Large intestine (tissue), 3 donors: ENCODE results near the gene DOK7. TPM values are rescaled to one million over a fixed set of nuclear protein-coding genes. Genes with fewer than 3 reads are reported as not detected.

ENCODE experiments used
- DNase-seq, 2 donors: peaks; one replicate each; pipeline versions ENCODE4 v3.0.0 to v3.0.0-alpha.2; 2013
- H3K27ac ChIP-seq: one replicate; pipeline ENCODE4 v1.5.1; 2013; ENCODE audit warnings: low read length
- H3K27me3 ChIP-seq: 2 replicates; pipeline ENCODE4 v1.6.1; 2013; ENCODE audit warnings: low read length; ENCODE audit not compliant: control insufficient read depth, insufficient read depth
- H3K36me3 ChIP-seq: 2 replicates; pipeline ENCODE4 v1.6.1; 2013; ENCODE audit warnings: low read length; ENCODE audit not compliant: control insufficient read depth, insufficient read depth
- H3K4me1 ChIP-seq: one replicate; pipeline ENCODE4 v1.6.1; 2013; ENCODE audit warnings: low read length; ENCODE audit not compliant: control insufficient read depth, insufficient read depth
- H3K4me3 ChIP-seq: one replicate; pipeline ENCODE4 v1.5.1; 2013; ENCODE audit warnings: low read length
- H3K9me3 ChIP-seq: one replicate; pipeline ENCODE4 v1.6.1; 2013; ENCODE audit warnings: mild to moderate bottlenecking, low read depth, low read length, moderate library complexity; ENCODE audit not compliant: control insufficient read depth
- WGBS: methylation state at CpG from one replicate; pipeline ENCODE4 v1.1.5; 2013; ENCODE audit warnings: low lambda C conversion rate; ENCODE audit not compliant: insufficient coverage; 5-methylcytosine and 5-hydroxymethylcytosine counted together
- polyA plus RNA-seq: library from polyadenylated mRNA; unstranded; fragments of 120-200 nt; gene quantifications from one replicate; pipeline ENCODE4 v1.2.1, GENCODE V29; 2013

The DOK7 gene
- polyA plus RNA-seq, 1 donor, result 8.5 TPM

GRCh38 chr4:3517731-3518510 lies 54.8 kb downstream of the DOK7 start:
- DNase-seq, result no peak
- H3K4me1 ChIP-seq, result peaks cover 17% of the 10 kb centered on the region
- no CpG with 5 or more reads among the region's 49 CpGs for WGBS
- H3K27me3 ChIP-seq, result no peaks in the 10 kb centered on the region
- no peak overlapping the region for H3K4me3 ChIP-seq
- H3K9me3 ChIP-seq, result peaks cover 5% of the 10 kb centered on the region
- no peak overlapping the region for H3K27ac ChIP-seq
- H3K36me3 ChIP-seq, result peaks cover 94% of the 10 kb centered on the region

GRCh38 chr4:3518511-3518880 lies 55.4 kb downstream of the DOK7 start:
- Histone ChIP-seq H3K4me3 (no peak overlapping the region), H3K27ac (no peak overlapping the region), H3K9me3 (peaks cover 5% of the 10 kb centered on the region), H3K4me1 (peaks cover 17% of the 10 kb centered on the region), H3K27me3 (no peaks in the 10 kb centered on the region), H3K36me3 (peaks cover 96% of the 10 kb centered on the region)
- no CpG with 5 or more reads among the region's 11 CpGs for WGBS
- DNase-seq, result no peak

GRCh38 chr4:3518941-3519340 lies 55.8 kb downstream of the DOK7 start:
- Histone ChIP-seq H3K36me3 (peaks cover 96% of the 10 kb centered on the region), H3K27ac (no peak overlapping the region), H3K9me3 (peaks cover 5% of the 10 kb centered on the region), H3K27me3 (no peaks in the 10 kb centered on the region), H3K4me3 (no peak overlapping the region), H3K4me1 (peaks cover 17% of the 10 kb centered on the region)
- WGBS, result no CpG with 5 or more reads among the region's 18 CpGs
- DNase-seq, result no peak

- Histone ChIP-seq H3K9me3 (peaks cover under 1% of the 10 kb centered on the region), H3K27ac (no peak overlapping the region), H3K36me3 (peaks cover 96% of the 10 kb centered on the region), H3K4me1 (peaks cover 15% of the 10 kb centered on the region), H3K4me3 (no peak overlapping the region), H3K27me3 (no peaks in the 10 kb centered on the region)
- no peak for DNase-seq
- WGBS, result no CpG with 5 or more reads among the region's 23 CpGs
Measured at GRCh38 chr4:3519468-3520264, 56.6 kb downstream of the DOK7 start.

- Histone ChIP-seq H3K36me3 (peaks cover 96% of the 10 kb centered on the region), H3K4me1 (peaks cover 9% of the 10 kb centered on the region), H3K27me3 (no peaks in the 10 kb centered on the region), H3K4me3 (no peak overlapping the region), H3K9me3 (no peaks in the 10 kb centered on the region), H3K27ac (no peak overlapping the region)
- WGBS, result no CpG with 5 or more reads among the region's 11 CpGs
- DNase-seq, result no peak
Measured at GRCh38 chr4:3520276-3520675, 57.2 kb downstream of the DOK7 start.

GRCh38 chr4:3520796-3521600 lies 57.9 kb downstream of the DOK7 start:
- H3K4me1 ChIP-seq, result peaks cover 1% of the 10 kb centered on the region
- no peak overlapping the region for H3K4me3 ChIP-seq
- DNase-seq, result no peak
- H3K9me3 ChIP-seq, result no peaks in the 10 kb centered on the region
- peaks cover 95% of the 10 kb centered on the region for H3K36me3 ChIP-seq
- H3K27ac ChIP-seq, result no peak overlapping the region
- no CpG with 5 or more reads among the region's 31 CpGs for whole genome bisulfite sequencing
- no peaks in the 10 kb centered on the region for H3K27me3 ChIP-seq

- WGBS, result 100% methylated on average over 1 of the region's 16 CpGs
- no peaks in the 10 kb centered on the region for H3K27me3 ChIP-seq
- H3K4me1 ChIP-seq, result no peaks in the 10 kb centered on the region
- H3K4me3 ChIP-seq, result no peak overlapping the region
- H3K36me3 ChIP-seq, result peaks cover 94% of the 10 kb centered on the region
- H3K27ac ChIP-seq, result no peak overlapping the region
- DNase-seq, result no peak
- H3K9me3 ChIP-seq, result no peaks in the 10 kb centered on the region
Measured at GRCh38 chr4:3521621-3522325, 58.7 kb downstream of the DOK7 start.

- H3K4me3 ChIP-seq, result no peak overlapping the region
- no peaks in the 10 kb centered on the region for H3K27me3 ChIP-seq
- no peak for DNase-seq
- peaks cover 92% of the 10 kb centered on the region for H3K36me3 ChIP-seq
- H3K27ac ChIP-seq, result no peak overlapping the region
- WGBS, result no CpG with 5 or more reads among the region's 15 CpGs
- H3K9me3 ChIP-seq, result no peaks in the 10 kb centered on the region
- H3K4me1 ChIP-seq, result no peaks in the 10 kb centered on the region
Measured at GRCh38 chr4:3522326-3522640, 59.2 kb downstream of the DOK7 start.

GRCh38 chr4:3522651-3523050 lies 59.5 kb downstream of the DOK7 start:
- Histone ChIP-seq H3K27me3 (no peaks in the 10 kb centered on the region), H3K27ac (no peak overlapping the region), H3K9me3 (no peaks in the 10 kb centered on the region), H3K36me3 (peaks cover 92% of the 10 kb centered on the region), H3K4me1 (peaks cover 2% of the 10 kb centered on the region), H3K4me3 (no peak overlapping the region)
- WGBS, result no CpG with 5 or more reads among the region's 19 CpGs
- DNase-seq, result no peak

GRCh38 chr4:3523146-3523627 lies 60.1 kb downstream of the DOK7 start:
- Histone ChIP-seq H3K27me3 (no peaks in the 10 kb centered on the region), H3K4me1 (peaks cover 3% of the 10 kb centered on the region), H3K27ac (no peak overlapping the region), H3K4me3 (no peak overlapping the region), H3K9me3 (no peaks in the 10 kb centered on the region), H3K36me3 (peaks cover 92% of the 10 kb centered on the region)
- WGBS, result no CpG with 5 or more reads among the region's 10 CpGs
- DNase-seq, result no peak
